ENCODE data around the gene BZW2.

BZW2 gene

DNA sequence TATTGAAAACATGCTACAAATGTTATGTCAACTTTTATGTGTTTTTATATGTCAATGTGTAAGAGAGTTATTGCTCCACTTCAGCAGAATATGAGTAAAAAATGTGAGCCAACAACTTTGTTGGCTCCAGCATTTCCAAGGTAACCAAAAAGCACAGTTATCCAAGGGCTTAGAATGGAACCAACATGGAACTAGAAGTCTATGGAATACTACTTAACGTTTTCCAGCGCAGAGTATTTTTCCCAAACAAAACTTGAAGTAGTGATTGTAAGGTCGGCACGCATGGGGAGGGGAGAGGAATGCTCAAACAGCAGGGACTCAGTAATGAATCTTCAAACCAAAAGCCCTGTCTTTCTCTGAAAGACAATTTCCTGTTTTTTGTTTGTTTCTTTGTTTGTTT, 62.5 kb downstream of the BZW2 start:
- no peak overlapping the region for H3K4me3 ChIP-seq (ENCODE audit: low read depth, low read length)
- no peak for DNase-seq (ENCODE audit: low read depth)
- in situ Hi-C loops (cut with HindIII; ENCODE audit: low sequenced_read_pairs): no loop called here
- TF ChIP-seq, protein P1, sequence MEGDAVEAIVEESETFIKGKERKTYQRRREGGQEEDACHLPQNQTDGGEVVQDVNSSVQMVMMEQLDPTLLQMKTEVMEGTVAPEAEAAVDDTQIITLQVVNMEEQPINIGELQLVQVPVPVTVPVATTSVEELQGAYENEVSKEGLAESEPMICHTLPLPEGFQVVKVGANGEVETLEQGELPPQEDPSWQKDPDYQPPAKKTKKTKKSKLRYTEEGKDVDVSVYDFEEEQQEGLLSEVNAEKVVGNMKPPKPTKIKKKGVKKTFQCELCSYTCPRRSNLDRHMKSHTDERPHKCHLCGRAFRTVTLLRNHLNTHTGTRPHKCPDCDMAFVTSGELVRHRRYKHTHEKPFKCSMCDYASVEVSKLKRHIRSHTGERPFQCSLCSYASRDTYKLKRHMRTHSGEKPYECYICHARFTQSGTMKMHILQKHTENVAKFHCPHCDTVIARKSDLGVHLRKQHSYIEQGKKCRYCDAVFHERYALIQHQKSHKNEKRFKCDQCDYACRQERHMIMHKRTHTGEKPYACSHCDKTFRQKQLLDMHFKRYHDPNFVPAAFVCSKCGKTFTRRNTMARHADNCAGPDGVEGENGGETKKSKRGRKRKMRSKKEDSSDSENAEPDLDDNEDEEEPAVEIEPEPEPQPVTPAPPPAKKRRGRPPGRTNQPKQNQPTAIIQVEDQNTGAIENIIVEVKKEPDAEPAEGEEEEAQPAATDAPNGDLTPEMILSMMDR (IDR thresholded peaks at IDR 0.05; ENCODE audit: low read depth, low read length, missing control alignments): no peak

DNA sequence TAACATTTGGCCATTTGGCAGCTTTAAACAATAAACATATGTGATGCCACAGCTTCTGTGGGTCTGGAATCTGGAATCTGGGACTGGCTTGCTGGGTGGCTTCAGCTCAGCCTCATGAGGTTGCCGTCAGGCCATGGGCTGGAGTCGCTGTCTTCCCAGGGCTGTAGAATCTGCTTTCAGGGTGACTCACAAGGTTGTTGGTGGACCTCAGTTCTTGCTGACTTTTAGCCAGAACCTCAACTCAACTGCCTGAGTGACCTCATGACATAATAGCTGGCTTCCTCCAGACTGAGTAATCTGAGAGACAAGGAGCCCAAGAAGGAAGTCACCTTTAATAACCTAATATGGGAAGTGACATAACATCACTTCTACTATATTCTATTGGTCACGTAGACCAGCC, 63.0 kb downstream of the BZW2 start:
- H3K4me3 ChIP-seq (ENCODE audit: low read depth, low read length): no peak overlapping the region
- in situ Hi-C loops (cut with HindIII; ENCODE audit: low sequenced_read_pairs): no loop called here
- peak; percentile 94 for DNase-seq (ENCODE audit: low read depth)
- TF ChIP-seq, protein P1 (IDR thresholded peaks at IDR 0.05; ENCODE audit: low read depth, low read length, missing control alignments): no peak

DNA sequence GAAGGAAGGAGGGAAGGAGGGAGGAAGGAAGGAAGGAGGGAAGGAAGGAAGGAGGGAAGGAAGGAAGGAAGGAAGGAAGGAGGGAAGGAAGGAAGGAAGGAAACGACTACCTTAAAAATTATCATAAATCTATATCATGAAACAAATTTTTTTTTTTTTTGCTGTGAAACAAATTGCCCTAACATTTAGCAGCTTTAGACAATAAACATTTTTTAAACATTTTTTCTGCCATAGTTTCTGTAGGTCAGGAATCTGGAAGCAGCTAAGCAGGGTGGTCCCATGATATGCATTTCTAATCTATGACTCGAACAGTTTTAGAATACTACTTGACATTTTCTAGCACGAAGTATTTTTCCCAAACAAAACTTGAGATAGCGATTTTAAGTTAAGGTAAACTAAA, 64.7 kb downstream of the BZW2 start:
- no peak overlapping the region for H3K4me3 ChIP-seq (ENCODE audit: low read depth, low read length)
- no peak for DNase-seq (ENCODE audit: low read depth)
- in situ Hi-C loops (cut with HindIII; ENCODE audit: low sequenced_read_pairs): no loop called here
- TF ChIP-seq, protein P1 (IDR thresholded peaks at IDR 0.05; ENCODE audit: low read depth, low read length, missing control alignments): no peak

DNA sequence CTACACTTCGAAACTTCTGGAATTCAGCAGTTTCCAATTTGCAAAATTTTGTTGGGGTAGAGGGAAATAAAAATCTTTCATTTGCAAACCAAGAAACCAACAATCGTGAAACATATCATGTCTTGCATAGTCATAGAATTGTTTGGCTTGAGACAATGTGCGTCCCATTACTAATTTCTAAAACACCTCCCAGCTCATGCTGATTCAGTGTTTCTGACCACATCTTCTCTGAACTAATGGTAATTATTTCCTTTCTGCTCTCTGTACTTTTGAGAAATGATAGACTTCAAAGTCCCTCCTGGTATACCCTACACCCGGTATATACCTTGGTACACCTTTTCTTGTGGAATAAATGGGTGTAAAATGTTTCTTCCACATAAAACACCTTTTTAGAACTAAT, 65.7 kb downstream of the BZW2 start:
- H3K4me3 ChIP-seq (ENCODE audit: low read depth, low read length): no peak overlapping the region
- DNase-seq (ENCODE audit: low read depth): peak; percentile 32
- TF ChIP-seq, protein P1 (IDR thresholded peaks at IDR 0.05; ENCODE audit: low read depth, low read length, missing control alignments): no peak
- in situ Hi-C loops (cut with HindIII; ENCODE audit: low sequenced_read_pairs): no loop called here

DNA sequence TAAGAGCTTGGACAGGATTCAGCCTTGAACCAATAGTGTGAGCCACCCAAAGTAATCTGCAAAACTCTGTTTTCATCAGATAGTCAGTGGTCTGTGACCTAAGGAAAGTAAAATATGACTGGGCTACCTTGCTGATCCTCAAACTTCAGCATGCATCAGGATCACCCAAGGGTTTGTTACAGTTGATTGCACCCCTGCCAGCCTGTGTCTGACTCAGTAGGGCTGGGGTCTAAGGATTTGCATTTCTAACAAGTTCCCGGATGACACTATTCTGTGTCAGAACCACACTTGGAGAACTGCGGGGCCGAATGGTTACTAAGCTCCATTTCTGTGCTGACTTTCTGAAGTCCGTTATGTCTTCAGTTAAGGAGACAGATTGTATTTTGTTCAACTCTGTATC, 66.9 kb downstream of the BZW2 start:
- H3K4me3 ChIP-seq (ENCODE audit: low read depth, low read length): no peak overlapping the region
- DNase-seq (ENCODE audit: low read depth): no peak
- in situ Hi-C loops (cut with HindIII; ENCODE audit: low sequenced_read_pairs): no loop called here
- TF ChIP-seq, protein P1 (IDR thresholded peaks at IDR 0.05; ENCODE audit: low read depth, low read length, missing control alignments): no peak

DNA sequence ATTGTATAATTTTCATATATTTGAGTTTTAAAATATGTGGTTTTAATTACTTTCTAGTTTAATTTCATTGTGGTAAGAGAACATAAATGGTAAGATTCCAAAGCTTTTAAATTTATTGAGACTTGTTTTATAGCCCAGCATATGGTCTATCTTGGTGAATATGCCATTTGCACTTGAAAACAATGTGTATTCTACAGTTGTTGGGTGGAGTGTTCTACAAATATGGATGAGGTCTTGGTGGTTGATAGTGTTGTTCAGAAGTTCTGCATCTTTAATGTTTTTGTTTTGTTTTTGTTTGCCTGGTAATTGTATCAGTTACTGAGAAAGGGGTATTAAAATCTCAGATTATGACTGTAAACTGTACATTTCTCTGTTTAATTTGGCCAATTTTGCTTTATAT, 69.9 kb downstream of the BZW2 start:
- DNase-seq (ENCODE audit: low read depth): no peak
- no peak overlapping the region for H3K4me3 ChIP-seq (ENCODE audit: low read depth, low read length)
- in situ Hi-C loops (cut with HindIII; ENCODE audit: low sequenced_read_pairs): loop anchor here (5.0 kb wide), 1 partner anchor 41 kb away; no protein-coding TSS in a partner anchor
- TF ChIP-seq, protein P1 (IDR thresholded peaks at IDR 0.05; ENCODE audit: low read depth, low read length, missing control alignments): no peak

Data from astrocyte of the cerebellum (primary cell).